Stomach (tissue), 19 donors: ENCODE data around the gene CEP152. TPM values are rescaled to one million over a fixed set of nuclear protein-coding genes. Genes with fewer than 3 reads are reported as not detected.

ENCODE experiments used
- DNase-seq, 2 donors: peaks; one replicate each; pipeline versions ENCODE4 v3.0.0 to v3.0.0-alpha.2; 2013 to 2019
- H3K27ac ChIP-seq, 5 donors: fragments of 200-600 bp in 4 of 5; sonication (generic) in 4 of 5; one replicate each; pipeline ENCODE4 v1.5.1; 2013 to 2019; ENCODE audit warnings: mild to moderate bottlenecking in 1 of 5, moderate library complexity in 1 of 5
- H3K27me3 ChIP-seq, 3 donors: fragments of 200-600 bp; sonication (generic); one replicate each; pipeline ENCODE4 v1.5.1; 2017 to 2019; ENCODE audit warnings: mixed run types in 1 of 3
- H3K36me3 ChIP-seq, 4 donors: fragments of 200-600 bp; sonication (generic); 1 replicate in 3 of 4; 2 replicates in 1 of 4; pipeline ENCODE4 v1.5.1; 2016 to 2019
- H3K4me1 ChIP-seq, 4 donors: fragments of 200-600 bp; sonication (generic); one replicate each; pipeline ENCODE4 v1.5.1; 2016 to 2019
- H3K4me3 ChIP-seq, 4 donors: fragments of 200-600 bp; sonication (generic) in 3 of 4; one replicate each; pipeline ENCODE4 v1.5.1; 2016 to 2019; ENCODE audit warnings: mild to moderate bottlenecking in 1 of 4
- H3K9me3 ChIP-seq, 4 donors: fragments of 200-600 bp; sonication (generic); one replicate each; pipeline ENCODE4 v1.5.1; 2016 to 2019
- CTCF ChIP-seq, 7 experiments: fragments of 450-650 bp in 4 of 7; fragments of 200-600 bp in 3 of 7; sonication (generic) in 3 of 7; IDR thresholded peaks; one replicate each; pipeline ENCODE4 v1.5.1; 2016 to 2019; ENCODE audit warnings: antibody characterized with exemption in 7 of 7, control low read depth in 2 of 7, mild to moderate bottlenecking in 1 of 7
- EP300 ChIP-seq: sonication (generic); formaldehyde crosslinking; IDR thresholded peaks from one replicate; pipeline ENCODE4 v1.6.1; 2017; ENCODE audit warnings: antibody characterized with exemption
- POLR2A ChIP-seq, 4 donors: fragments of 450-650 bp; IDR thresholded peaks; one replicate each; pipeline ENCODE4 v1.6.1; 2016; ENCODE audit warnings: antibody characterized with exemption in 4 of 4, control low read depth in 2 of 4, mild to moderate bottlenecking in 1 of 4, moderate library complexity in 1 of 4
- POLR2AphosphoS5 ChIP-seq, 3 donors: sonication (generic); formaldehyde crosslinking; IDR thresholded peaks; one replicate each; pipeline ENCODE4 v1.6.1; 2016; ENCODE audit warnings: antibody characterized with exemption in 3 of 3
- WGBS, 5 donors: extraction: QIAGEN DNeasy Blood & Tissue Kit in 3 of 5; methylation state at CpG; one replicate each; pipeline versions ENCODE4 v1.1.5 to v1.1.7; 2013 to 2018; 5-methylcytosine and 5-hydroxymethylcytosine counted together
- intact Hi-C: fragments of 100-400 bp; cut with DNase I; formaldehyde crosslinking; loops from one replicate; pipeline ENCODE4 v1.15.1; 2023; ENCODE audit warnings: low total_unique reads
- long read RNA-seq, 10 donors: transcript quantifications; one replicate each; lab custom pipeline, GENCODE V29; 2026
- polyA plus RNA-seq, 3 donors: library from polyadenylated mRNA; stranded (reverse); fragments of 200-250 nt; gene quantifications; one replicate each; pipeline ENCODE4 v1.2.3, GENCODE V29; 2013
- total RNA-seq, 5 donors: library from RNA; depleted of rRNA; stranded (reverse); fragments of >200 nt; gene quantifications; one replicate each; pipeline versions ENCODE4 v1.1.0 to v1.2.3, GENCODE V29; 2014 to 2016
- donor health status: healthy with polysubstance abuse.
- donor health status: Bipolar disorder and iron deficiency.
- donor health status: healthy.

The CEP152 gene
- total RNA-seq (10 to 100 TPM in 4 of 5 donors, 1 to 10 TPM in 1; 9.8 to 36.2 (median 10.6) TPM), polyA plus RNA-seq (1 to 10 TPM in 1 of 3 donors, under 1 TPM in 2; 0.61 to 1.8 (median 0.62) TPM)
- long read RNA-seq, donor 1, result 0 reads
- long read RNA-seq, donor 2, result 0 reads
- long read RNA-seq, donor 3, result 0 reads
- long read RNA-seq, donor 4, result 0 reads
- long read RNA-seq, donor 5, result 0 reads
- long read RNA-seq, donor 6, result 0 reads
- long read RNA-seq, donor 7, result 0 reads
- long read RNA-seq, donor 8, result 0 reads
- long read RNA-seq, donor 9, result 0 reads
- long read RNA-seq, donor 10, result 0 reads

- WGBS, 5 donors, result 0 to 1% (median 0%) methylated on average over 20 to 51 of the region's 51 CpGs
- TF ChIP-seq CTCF (IDR thresholded peaks at IDR 0.05) (no peak), EP300 (no peak), POLR2AphosphoS5 (IDR thresholded peaks at IDR 0.05) (peak; percentile 36 to 91 (median 74)), POLR2A (IDR thresholded peaks at IDR 0.05) (no peak)
- no peaks in the 10 kb centered on the region for H3K9me3 ChIP-seq
- H3K27ac ChIP-seq, result peak within 1 kb of the TSS; percentile 47 to 79 (median 74)
- no peaks in the 10 kb centered on the region for H3K36me3 ChIP-seq
- DNase-seq, result peak; percentile 98 to 100
- intact Hi-C loops, result no loop called here
- peaks cover 0 to 21% (median 18%) of the 10 kb centered on the region in 4 donors for H3K4me1 ChIP-seq
- no peaks in the 10 kb centered on the region for H3K27me3 ChIP-seq
- peak within 1 kb of the TSS; percentile 68 to 97 (median 78) for H3K4me3 ChIP-seq
Observed at GRCh38 chr15:48810414-48811324, at the start of gene CEP152. TSS of gene CEP152 (minus strand) at chr15:48811069. CDS start at chr15:48805649, 5,420 bp downstream.

GRCh38 chr15:48859426-48859825 lies 48.6 kb upstream of the CEP152 start:
- H3K36me3 ChIP-seq, result no peaks in the 10 kb centered on the region
- no peaks in the 10 kb centered on the region for H3K27me3 ChIP-seq
- H3K9me3 ChIP-seq, result no peaks in the 10 kb centered on the region
- 82 to 89% (median 87%) methylated on average over 2 of the region's 2 CpGs for WGBS, 5 donors
- TF ChIP-seq CTCF (IDR thresholded peaks at IDR 0.05), result no peak
- no peak for TF ChIP-seq POLR2A (IDR thresholded peaks at IDR 0.05)
- TF ChIP-seq EP300, result no peak
- no peak for TF ChIP-seq POLR2AphosphoS5 (IDR thresholded peaks at IDR 0.05)
- H3K4me1 ChIP-seq, result peaks cover 0 to 11% (median 4%) of the 10 kb centered on the region in 4 donors
- no peak overlapping the region for H3K27ac ChIP-seq
- DNase-seq, result no peak
- intact Hi-C loops, result no loop called here
- no peak overlapping the region for H3K4me3 ChIP-seq

GRCh38 chr15:48858401-48858800 lies 47.5 kb upstream of the CEP152 start:
- DNase-seq, result no peak
- Histone ChIP-seq H3K27me3 (no peaks in the 10 kb centered on the region), H3K36me3 (no peaks in the 10 kb centered on the region), H3K4me1 (peaks cover 0 to 11% (median 4%) of the 10 kb centered on the region in 4 donors), H3K9me3 (no peaks in the 10 kb centered on the region), H3K27ac (no peak overlapping the region), H3K4me3 (no peak overlapping the region)
- intact Hi-C loops, result no loop called here
- WGBS, 5 donors, result 7 to 40% (median 23%) methylated on average over 2 of the region's 2 CpGs
- TF ChIP-seq POLR2A (IDR thresholded peaks at IDR 0.05) (no peak), EP300 (no peak), POLR2AphosphoS5 (IDR thresholded peaks at IDR 0.05) (no peak), CTCF (IDR thresholded peaks at IDR 0.05) (no peak)

GRCh38 chr15:48856942-48857341 lies 46.1 kb upstream of the CEP152 start:
- TF ChIP-seq POLR2AphosphoS5 (IDR thresholded peaks at IDR 0.05) (no peak), EP300 (no peak), POLR2A (IDR thresholded peaks at IDR 0.05) (no peak), CTCF (IDR thresholded peaks at IDR 0.05) (no peak)
- H3K9me3 ChIP-seq, result no peaks in the 10 kb centered on the region
- H3K36me3 ChIP-seq, result no peaks in the 10 kb centered on the region
- peaks cover 0 to 11% (median 4%) of the 10 kb centered on the region in 4 donors for H3K4me1 ChIP-seq
- intact Hi-C loops, result no loop called here
- no peak overlapping the region for H3K27ac ChIP-seq
- WGBS, 5 donors, result 43 to 53% (median 49%) methylated on average over 2 of the region's 2 CpGs
- DNase-seq, result no peak
- no peak overlapping the region for H3K4me3 ChIP-seq
- H3K27me3 ChIP-seq, result no peaks in the 10 kb centered on the region
